SIG-M5 (cell line): Measurements from ENCODE around the gene TECR.

ENCODE experiments used
- DNase-seq: peaks from one replicate; lab custom pipeline; 2025; lab: John Stamatoyannopoulos, UW

The TECR gene

DNA sequence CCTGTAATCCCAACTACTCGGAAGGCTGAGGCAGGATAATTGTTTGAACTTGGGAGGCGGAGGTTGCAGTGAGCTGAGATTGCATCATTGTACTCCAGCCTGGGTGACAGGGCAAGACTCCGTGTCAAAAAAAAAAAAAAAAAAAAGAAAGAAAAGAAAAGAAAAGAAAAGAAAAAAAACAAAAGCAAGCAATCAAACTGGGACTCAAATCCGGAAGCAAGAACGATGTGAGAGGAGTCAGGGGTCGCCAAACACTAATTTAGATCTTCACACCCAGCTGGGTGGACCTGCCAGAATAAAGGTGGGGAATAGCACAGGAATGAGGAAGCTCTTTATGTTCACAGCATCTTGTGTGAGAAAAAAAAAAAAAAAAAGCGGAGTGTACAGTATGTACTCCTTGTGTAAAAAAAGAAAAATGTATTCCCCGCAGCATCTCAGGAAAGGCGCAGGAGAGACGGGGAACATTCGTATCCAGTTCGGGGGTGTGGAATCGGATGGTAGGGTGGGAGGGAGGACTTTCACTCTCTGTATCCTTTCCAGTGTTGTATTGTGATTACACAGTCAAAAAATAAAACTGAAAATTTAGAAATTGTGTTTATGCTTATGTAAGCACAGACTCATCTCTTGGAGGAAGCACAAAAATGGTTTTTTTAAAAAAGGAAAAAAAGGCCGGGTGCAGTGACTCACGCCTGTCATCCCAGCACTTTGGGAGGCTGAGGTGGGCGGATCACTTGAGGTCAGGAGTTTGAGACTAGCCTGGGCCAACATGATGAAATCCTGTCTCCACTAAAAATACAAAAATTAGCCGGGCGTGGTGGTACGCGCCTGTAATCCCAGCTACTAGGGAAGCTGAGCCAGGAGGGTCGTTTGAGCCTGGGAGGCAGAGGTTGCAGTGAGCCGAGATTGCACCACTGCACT lies 18.8 kb upstream of the TECR start:
- no peak for DNase-seq

DNA sequence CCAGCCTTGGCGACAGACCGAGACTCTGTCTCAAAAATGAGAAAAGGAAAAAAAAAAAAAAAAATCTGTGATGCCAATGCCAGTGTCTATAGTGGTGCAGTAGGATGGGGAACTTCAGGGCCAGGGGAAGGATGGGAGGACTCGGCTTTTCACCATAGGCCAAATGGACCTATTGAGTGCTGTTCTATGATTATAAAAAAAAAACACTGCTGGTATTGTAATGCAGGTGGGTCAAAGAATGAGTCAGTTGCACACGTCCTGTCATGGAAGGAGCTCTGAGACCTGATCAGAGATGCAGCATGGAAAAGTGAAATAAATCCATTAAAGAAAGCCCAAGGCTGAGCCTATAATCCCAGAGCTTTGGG lies 18.2 kb upstream of the TECR start:
- DNase-seq = no peak

DNA sequence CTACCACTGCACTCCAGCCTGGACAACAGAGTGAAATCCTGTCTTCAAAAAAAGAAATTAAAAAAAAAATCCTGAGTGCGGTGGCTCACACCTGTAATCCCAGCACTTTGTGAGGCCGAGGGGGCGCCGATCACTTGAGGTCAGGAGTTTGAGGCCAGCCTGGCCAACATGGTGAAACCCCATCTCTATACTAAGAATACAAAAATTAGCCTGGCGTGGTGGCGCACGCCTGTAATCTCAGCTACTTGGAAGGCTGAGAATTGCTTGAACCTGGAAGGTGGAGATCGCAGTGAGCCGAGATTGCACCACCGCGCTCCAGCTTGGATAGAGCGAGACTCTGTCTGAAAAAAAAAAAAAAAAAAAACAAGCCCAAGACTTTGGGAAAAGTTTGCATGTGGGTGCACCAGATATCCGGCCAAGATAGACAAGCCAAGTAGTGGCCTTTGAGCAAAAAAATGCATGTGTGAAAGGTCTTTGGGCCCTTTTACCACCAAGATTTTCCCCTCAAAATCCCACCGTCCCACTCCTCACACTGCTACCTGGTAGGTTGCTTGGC lies 16.9 kb upstream of the TECR start:
- DNase-seq = no peak

DNA sequence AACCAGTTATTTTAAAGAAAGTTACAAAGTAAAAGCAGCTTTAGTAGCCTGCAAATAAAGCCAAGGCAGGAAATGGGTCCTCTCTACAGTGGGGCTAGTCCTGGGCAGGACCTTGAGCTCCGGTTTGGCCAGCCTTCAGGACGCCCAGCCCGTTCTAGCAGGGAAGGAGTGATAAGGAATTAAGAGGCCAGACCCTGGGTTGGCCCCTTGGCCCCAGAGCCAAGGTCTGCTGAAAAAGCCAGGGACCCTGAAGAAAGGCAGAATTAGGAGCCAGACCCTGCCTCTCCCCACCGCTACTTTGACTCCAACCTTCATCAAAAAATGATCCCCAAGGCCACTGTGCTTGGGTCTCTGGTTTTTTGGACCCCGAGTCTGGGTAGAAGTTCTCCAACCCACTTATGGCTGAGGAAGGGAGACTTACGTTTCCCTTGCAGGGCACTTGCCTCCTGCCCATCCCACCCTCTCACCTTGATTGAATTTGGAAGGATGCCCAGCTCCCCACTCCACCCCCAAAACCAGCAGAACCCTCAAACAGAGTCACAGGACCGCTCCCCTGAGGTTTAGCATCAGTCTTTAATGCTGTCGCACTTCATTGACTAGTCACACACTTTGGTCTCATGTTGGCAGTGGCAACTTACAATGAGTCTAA lies 15.1 kb upstream of the TECR start:
- DNase-seq = no peak

DNA sequence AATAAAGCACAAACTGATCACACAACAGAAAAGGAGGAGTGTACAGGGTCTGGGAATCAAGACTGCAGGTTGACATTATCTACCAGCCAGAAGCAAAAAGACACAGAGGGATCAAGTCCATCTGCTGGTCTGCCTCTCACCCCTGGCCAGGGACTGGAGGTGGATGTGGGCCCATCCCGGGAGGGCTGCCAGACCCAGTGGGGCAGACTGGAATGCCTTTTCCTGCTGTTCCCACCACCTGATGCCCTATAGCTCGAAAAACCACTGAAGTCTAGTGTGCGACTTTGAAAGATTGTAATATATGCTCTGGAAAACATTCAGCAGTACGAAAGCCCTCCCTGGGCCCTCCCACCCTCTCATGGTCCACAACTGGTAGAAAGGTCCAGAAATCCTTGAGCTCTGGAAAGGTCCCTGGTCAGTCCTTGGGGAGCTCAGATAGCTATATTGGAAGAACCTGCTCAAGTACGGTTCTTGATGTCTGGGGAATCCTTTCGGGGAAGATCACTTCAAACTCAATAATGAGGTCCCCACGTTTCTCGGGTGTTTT lies 13.8 kb upstream of the TECR start:
- no peak for DNase-seq

DNA sequence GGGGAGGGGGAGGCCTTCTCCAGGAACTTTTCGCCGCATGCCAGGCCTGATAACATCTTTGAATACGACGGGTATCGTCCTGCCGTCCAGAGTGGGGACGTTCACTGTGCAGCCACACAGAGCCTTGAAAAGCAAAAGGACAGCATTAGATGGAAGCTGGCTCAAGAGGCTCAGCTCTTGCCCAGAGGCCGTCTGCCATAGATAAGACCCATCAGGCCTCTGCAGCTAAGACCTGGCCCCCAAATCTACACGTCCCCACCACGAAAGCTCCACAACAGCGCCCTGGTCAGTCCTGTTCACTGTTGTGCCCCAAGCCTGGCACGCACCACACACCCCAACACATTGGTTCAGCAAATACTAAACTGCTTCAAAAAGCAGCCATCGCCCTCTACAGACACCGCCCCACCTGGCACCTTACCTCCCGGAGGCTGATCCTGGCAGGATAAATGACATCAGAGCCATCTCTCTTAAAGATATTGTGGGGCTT lies 13.3 kb upstream of the TECR start:
- no peak for DNase-seq

DNA sequence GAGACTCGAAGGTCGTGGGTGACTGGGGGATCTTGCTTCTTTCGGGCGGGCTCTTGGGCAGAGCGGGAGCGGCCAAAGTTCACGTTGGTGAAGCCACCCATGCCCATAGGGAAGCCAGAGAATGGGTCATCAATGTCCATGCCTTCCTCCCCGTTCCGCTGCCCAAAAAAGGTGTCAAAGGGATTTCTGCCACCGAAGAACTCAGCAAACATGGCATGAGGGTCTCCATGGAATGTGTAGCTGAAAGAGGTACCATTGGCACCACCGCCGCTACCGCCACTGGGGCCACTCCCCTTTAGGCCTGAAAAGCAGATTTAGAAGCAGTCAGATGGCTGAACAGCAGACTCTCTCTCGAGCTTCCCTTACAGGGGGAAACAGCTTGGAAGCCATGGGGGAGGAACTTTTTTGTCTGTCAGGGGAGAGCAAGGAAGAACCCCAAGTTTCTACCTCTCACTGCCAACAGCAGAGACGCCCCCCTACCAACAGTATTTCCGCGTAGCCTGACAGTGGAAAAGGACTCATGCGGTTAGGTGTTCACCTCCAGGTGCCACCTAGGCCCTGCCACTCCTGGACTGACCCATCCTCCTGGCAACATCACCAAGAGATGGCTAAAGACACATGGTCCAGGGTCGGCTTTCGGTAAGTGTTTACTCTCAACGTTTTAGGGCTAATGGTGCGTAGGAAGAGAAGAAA lies 12.5 kb upstream of the TECR start:
- no peak for DNase-seq

DNA sequence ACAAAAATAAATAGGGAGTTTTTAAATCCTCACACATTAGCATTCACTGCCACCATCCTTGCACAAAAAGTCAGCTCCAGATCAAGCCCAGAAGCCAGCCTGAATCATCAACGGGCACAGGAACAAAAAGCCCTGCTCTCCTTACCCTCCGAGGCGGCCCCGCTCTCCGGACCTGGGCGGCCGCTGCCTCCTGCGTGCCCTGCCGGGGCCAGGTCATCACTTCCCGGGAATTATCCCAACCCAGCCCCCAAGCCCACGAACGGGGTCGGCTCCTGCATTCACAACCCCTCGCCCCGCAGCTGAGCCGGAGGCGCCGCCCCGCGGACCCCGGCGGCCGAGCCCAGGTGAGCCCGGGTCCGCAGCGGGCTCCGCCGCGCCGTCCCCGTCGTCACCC lies 12.0 kb upstream of the TECR start:
- DNase-seq = no peak

DNA sequence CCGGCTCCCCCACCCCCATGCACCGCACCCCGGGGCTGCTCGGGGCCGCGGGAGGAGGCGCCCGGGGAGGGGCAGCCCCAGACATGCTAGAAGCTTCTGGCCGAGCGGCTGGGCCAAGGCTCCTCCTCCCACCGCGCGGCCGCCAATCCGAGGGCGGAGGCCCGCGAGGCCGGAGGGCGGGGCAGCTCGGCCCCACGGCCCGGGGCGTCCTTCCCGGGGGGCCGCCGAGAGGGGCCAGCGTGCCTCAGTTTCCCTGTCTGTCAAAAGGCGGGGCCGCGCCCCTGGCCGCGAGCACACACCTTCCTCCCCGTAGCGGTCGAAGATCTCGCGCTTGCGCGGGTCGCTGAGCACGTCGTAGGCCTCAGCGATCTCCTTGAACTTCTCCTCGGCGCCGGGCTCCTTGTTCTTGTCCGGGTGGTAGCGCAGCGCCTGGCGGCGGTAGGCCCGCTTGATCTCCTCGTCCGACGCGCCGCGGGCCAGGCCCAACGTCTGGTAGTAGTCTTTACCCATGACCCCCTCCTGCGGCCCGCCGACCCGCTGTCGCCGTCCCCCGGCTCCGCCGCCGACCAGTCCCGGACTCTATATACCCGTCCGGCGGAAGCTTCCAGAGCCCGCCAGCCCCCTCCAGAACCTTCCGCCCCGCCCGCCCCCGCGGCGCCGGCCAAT lies 11.4 kb upstream of the TECR start, which contains the start of gene DNAJB1:
TSS of gene DNAJB1 (minus strand) at position 558 of the 666 bp plus-strand sequence. CDS start at position 510, 48 bp downstream.
- no peak for DNase-seq

DNA sequence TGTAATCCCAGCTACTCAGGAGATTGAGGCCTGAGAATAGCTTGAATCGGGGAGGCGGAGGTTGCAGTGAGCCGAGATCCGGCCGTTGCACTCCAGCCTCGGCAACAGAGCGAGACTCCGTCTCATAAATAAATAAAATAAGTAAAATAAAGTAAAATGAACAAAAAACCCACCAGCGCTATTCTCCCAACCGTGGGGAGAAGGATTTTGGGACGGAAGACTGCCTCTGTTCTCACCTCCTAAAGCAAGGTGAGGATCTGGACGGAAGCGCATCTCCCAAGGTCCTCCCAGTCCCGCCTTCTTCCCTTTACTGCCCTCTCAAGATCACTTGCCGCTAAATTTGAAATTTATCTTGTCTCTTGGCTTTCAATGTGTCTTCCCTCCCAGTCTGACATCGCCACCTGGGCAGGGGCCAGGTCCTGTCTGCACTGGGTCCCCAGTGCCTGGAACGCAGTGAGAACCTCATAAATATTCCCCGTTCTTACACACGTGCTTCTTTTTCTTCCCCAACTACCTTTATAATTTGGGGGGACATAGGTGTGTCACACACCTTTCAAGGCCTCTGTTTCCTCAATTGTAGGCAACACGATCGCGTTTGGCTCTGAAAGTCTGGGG lies 10.0 kb upstream of the TECR start:
- DNase-seq = no peak

DNA sequence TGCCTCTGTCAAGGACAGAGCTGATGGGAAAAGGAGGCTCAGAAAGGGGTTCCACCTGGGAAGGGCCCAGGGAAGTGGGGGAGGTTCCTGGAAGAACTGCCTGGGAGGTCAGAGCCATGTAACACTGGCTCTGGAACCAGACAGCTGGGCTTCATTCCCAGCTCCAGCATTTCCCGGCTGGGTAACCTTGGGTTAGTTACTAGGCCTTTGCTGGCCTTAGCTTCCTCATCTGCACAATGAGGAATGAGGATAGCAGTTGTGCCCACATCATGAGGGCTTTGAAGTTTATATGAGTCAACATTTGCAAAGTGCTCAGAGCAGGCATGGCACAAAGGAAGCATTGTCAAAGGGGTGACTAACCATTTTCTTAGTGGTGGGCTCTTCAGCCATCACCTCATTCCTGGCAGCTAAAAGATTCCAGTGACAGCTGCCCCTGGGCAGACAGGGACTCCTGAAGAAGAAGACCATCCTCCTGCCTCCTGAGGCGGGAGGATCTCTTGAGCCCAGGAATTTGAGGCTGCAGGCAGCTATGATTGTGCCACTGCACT lies 9.5 kb upstream of the TECR start:
- DNase-seq = no peak

DNA sequence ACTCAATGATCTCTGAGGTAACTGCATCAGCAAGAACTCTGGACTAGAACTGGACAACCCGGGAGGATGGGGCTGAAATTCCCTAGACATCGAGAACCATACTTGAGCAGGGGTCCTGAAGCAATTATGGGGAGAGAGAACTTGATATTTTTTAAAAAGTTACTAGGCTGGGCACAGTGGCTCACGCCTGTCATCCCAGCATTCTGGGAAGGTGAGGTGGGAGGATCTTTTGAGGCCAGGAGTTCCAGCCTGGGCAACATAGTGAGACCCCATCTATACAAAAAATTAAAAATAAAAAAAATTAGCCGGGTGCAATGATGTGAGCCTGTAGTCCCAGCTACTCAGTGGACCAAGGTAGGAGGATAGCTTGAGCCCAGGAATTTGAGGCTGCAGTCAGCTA lies 8.9 kb upstream of the TECR start:
- DNase-seq = no peak

DNA sequence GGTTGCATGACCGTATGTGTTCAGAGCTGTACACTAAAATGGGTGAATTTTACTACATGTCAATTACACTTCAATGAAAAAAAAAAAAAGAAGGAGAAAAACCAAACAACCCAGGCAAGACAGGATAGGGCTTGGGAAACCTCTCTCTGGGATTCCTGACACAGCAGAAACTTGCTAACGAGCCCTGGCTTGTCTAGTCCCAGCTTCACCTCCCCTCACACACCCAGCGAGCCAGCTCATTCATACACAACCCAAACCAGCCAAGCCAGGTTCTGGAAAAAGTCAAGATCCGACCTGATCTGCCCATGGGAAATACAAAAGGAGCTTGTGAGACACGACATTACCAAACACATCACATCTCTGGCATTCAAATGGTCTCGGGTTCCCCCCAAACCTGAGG lies 3.7 kb upstream of the TECR start:
- DNase-seq = no peak

DNA sequence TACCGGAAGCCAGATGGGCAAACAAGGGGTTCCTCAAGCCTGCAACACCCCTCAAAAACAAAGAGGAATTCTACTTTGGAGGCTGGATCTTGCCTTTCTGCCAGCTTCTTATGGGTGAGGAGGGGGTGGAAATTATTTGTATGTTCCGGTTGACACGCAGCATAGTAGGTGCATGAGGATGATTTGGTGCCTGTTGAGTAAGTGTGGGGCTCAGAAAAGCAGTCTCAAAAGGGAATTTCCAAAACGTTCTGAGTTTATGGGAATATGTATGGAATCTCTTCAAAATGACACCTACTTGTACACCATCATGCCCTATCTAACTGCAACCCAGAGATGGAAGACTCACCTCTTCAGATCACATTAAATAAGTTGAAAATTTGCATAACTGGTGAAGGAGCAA lies 3.0 kb upstream of the TECR start:
- no peak for DNase-seq

DNA sequence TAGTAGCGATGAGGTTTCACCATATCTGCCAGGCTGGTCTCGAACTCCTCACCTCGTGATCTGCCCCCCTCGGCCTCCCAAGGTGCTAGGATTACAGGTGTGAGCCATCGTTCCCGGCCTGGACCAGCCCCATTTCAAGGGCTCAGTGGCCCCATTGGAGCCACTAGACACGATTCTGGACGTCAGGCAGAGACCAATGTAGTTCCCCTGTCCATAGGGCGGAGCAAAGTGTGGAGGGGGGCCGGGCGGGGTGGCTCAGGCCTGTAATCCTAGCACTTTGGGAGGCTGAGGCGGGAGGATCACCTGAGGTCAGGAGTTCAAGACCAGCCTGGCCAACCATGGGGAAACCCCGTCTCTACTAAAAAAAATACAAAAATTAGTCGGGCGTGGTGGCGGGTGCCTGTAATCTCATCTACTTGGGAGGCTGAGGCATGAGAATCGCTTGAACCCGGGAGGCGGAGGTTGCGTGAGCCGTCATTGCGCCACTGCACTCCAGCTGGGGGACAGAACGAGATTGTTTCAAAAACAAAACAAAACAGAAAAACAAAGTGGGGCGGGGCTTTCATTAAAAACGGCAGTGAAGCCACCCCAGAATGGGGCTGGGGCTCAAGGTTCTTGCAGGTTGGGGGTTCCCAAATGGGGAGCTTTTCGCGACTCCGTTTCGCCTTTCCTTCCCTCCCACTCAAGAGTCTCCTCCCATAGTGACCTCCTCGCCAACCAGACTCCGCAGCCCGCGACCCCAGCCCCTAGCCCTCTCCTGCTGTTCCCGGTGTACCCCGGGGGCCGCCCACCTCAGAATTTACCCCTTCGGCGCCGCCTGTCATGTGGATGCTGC lies 758 bp upstream of the TECR start:
- DNase-seq = no peak

DNA sequence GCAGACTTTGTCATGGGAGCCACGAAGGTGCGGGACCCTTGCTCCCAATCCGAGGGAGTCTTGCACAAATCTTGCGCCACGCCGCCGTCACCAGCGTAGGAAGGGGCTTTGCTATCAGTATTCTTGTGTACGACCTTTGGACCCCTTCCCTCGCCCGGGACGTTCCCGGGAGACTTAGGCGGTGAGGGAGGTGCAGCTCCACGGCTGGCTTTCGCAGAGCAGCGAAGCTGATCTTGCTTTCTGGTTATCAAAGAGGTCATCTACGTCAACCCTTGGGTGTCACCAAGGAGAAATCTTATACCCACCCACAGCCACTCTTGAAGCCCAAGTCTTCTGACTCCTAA lies 583 bp downstream of the TECR start:
- DNase-seq = no peak

DNA sequence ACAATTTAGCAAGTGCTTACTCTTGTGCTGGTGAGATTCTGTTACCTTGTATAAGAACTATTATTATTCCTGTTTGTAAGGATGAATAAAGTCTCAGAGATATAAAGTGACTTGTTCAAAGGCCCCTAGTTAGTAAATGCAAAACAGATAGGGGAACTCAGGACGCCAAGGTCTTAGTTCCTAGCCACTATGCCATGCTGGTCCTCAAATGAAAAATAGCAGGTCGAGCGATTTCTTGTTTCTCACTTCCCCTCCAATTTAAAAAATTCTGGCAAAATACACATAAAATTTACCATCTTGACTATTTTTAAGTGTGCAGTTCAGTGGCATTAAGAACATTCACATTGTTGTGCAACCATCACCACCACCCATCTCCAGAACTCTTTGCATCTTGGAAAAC lies 1.1 kb downstream of the TECR start:
- no peak for DNase-seq

DNA sequence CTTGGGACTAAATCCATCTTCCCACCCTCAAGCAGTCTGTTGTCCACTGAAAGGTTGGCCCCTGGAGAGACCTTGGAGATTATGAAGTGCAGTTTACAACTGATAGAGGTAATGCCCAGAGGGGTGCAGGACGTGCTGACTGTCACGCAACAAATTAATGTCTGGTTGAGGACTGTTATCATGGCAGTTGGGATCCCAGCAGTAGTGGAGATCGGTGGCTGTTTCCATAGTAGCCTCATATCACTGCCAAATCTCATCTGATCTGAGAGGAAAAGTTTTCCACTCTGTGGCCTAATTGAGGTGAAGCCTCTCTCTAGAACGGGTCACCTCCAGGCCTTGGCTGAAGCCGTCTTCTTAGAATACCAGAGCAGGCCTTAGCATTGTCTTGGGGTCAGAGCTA lies 4.1 kb downstream of the TECR start:
- DNase-seq = no peak

DNA sequence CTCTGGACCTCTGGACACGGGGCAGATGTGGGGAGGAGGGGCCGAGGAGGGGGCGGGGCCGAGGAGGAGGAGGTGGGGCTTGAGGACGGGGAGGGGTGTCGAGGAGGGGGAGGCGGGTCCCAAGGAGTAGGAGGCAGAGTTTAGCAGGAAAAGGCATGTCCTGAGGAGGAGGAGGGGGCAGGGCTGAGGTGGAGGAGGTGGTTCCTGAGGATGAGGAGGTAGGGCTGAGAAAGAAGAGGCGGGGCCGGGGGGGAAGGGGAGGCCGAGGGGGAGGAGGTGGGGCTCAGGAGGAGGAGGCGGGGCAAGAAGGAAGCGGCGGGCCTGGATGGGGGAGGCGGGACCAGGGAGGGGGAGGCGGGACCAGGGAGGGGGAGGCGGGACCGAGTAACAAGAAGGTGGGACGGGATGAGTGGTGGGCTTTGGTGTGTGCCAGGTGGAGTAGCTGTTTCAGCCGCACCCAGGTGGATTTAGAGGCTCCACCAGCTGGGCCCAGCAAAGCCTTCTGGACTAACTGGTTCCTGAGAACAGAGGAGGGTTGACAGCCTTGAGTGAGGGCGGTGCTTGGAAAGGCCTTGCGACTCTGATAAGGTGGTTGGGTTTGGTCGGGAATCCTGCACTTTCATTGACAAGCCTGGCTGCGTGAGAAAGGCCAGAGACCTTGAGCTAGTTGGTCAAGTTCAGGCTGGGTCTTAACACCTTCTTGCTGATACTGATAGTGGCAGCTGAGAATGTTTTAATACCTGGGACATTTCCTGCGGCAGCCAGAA lies 7.7 kb downstream of the TECR start:
- DNase-seq = no peak
